GM23248 (cell line): Measurements from ENCODE around the gene EOMES. TPM values are rescaled to one million over a fixed set of nuclear protein-coding genes. Genes with fewer than 3 reads are reported as not detected.
A peak's percentile ranks its signal among the peaks of the same experiment; 100 is the strongest.

ENCODE experiments used
- DNase-seq: peaks from one replicate; pipeline ENCODE4 v3.0.0-alpha.2; 2015
- H2AFZ ChIP-seq: fragments of 200-600 bp; sonication (generic); 2 replicates; pipeline ENCODE4 v1.6.1; 2016; ENCODE audit warnings: antibody characterized with exemption
- H3F3A ChIP-seq: fragments of 200-600 bp; sonication (generic); 2 replicates; pipeline ENCODE4 v1.6.1; 2016; ENCODE audit warnings: mild to moderate bottlenecking, antibody characterized with exemption, mixed run types; ENCODE audit not compliant: insufficient read depth
- H3K27ac ChIP-seq: fragments of 200-600 bp; sonication (generic); 2 replicates; pipeline ENCODE4 v1.5.1; 2016; ENCODE audit warnings: mild to moderate bottlenecking
- H3K27me3 ChIP-seq: fragments of 200-600 bp; sonication (generic); replicated peaks from 2 replicates; pipeline ENCODE4 v1.6.1; 2016; ENCODE audit warnings: mild to moderate bottlenecking; ENCODE audit not compliant: insufficient read depth
- H3K36me3 ChIP-seq: fragments of 200-600 bp; sonication (generic); 2 replicates; pipeline ENCODE4 v1.6.1; 2016; ENCODE audit warnings: low read depth, mild to moderate bottlenecking
- H3K4me1 ChIP-seq: fragments of 200-600 bp; sonication (generic); 2 replicates; pipeline ENCODE4 v1.6.1; 2016; ENCODE audit warnings: mild to moderate bottlenecking; ENCODE audit not compliant: insufficient read depth
- H3K4me2 ChIP-seq: fragments of 200-600 bp; sonication (generic); one replicate; pipeline ENCODE4 v1.6.1; 2016; ENCODE audit warnings: mild to moderate bottlenecking; ENCODE audit not compliant: unreplicated experiment
- H3K4me3 ChIP-seq: fragments of 200-600 bp; sonication (generic); 2 replicates; pipeline ENCODE4 v1.5.1; 2016; ENCODE audit warnings: mild to moderate bottlenecking
- H3K79me2 ChIP-seq: fragments of 200-600 bp; sonication (generic); 2 replicates; pipeline ENCODE4 v1.6.1; 2016; ENCODE audit warnings: mild to moderate bottlenecking; ENCODE audit not compliant: insufficient read depth
- H3K9ac ChIP-seq: fragments of 200-600 bp; sonication (generic); 2 replicates; pipeline ENCODE4 v1.6.1; 2016; ENCODE audit warnings: mild to moderate bottlenecking
- H3K9me2 ChIP-seq: fragments of 200-600 bp; sonication (generic); 2 replicates; pipeline ENCODE4 v1.6.1; 2016; ENCODE audit warnings: mixed run types, mild to moderate bottlenecking, moderate library complexity; ENCODE audit not compliant: insufficient read depth
- H3K9me3 ChIP-seq: fragments of 200-600 bp; sonication (generic); one replicate; pipeline ENCODE4 v1.6.1; 2017; ENCODE audit warnings: low read depth
- H4K20me1 ChIP-seq: fragments of 200-600 bp; sonication (generic); 2 replicates; pipeline ENCODE4 v1.6.0; 2016; ENCODE audit not compliant: insufficient read depth
- EZH2 ChIP-seq: fragments of 200-600 bp; sonication (generic); IDR thresholded peaks from 2 replicates; pipeline ENCODE4 v1.6.1; 2018; ENCODE audit warnings: antibody characterized with exemption, mild to moderate bottlenecking; ENCODE audit not compliant: insufficient read depth, poor library complexity, severe bottlenecking
- EZH2phosphoT487 ChIP-seq: fragments of 200-600 bp; sonication (generic); IDR thresholded peaks from 2 replicates; pipeline ENCODE4 v1.6.1; 2018; ENCODE audit warnings: antibody characterized with exemption, moderate library complexity, mild to moderate bottlenecking, low read depth; ENCODE audit not compliant: insufficient read depth
- WGBS, 2 experiments: methylation state at CpG; one replicate each; pipeline ENCODE4 v1.1.6; 2015 to 2017; ENCODE audit warnings: low lambda C conversion rate in 2 of 2, low coverage in 1 of 2; ENCODE audit errors: missing lambda C conversion rate in 2 of 2; 5-methylcytosine and 5-hydroxymethylcytosine counted together
- in situ Hi-C: fragments of 300-500 bp; cut with MboI; formaldehyde crosslinking; loops from 2 replicates; pipeline ENCODE4 v1.15.0; 2020
- polyA plus RNA-seq: library from polyadenylated mRNA; unstranded; fragments of >200 nt; fragmentation: Nextera tagmentation; extraction: Ambion mirVana; gene quantifications from 2 replicates; pipeline ENCODE4 v1.2.1, GENCODE V29; 2016
- total RNA-seq: library from RNA; depleted of rRNA; stranded (reverse); fragments of >200 nt; shearing (Covaris generic); gene quantifications from 2 replicates; pipeline ENCODE4 v1.2.3, GENCODE V29; 2014

Gene EOMES
- total and polyA plus RNA-seq, 2 experiments from 2014 or later: 0.11 TPM; not detected in 1

DNA sequence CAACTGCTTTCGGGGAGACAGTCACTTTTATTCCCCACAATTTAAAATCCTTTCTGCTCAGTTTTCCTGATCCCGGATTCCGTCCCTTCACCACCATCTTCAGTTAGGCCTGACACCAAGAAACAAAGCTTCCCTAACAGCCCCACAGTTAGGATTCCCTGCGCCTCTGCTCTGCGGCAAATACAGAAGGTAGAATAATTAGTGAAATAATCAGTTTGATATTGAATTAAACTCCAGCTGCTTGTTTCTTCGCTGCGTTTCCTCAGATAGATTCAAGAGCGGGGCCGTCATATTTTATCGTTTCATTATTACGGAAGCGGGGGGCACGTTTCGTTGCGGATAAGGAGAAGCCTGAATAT, 1.3 kb upstream of the EOMES start:
- TF ChIP-seq EZH2phosphoT487: no peak
- peak; percentile 96 for TF ChIP-seq EZH2
- Histone ChIP-seq H4K20me1 (no peaks in the 10 kb centered on the region), H3K9me2 (no peaks in the 10 kb centered on the region), H3F3A (peaks cover 7% of the 10 kb centered on the region; the same call in 1 of the 2 replicates), H3K4me1 (0 out of 2 replicates have a peak, but pooled peaks cover 4% of the 10 kb centered on the region), H3K4me2 (peak overlapping the region; percentile 42), H3K27me3 (peaks cover 90% of the 10 kb centered on the region), H3K9ac (no peak overlapping the region), H3K4me3 (peak overlapping the region; percentile 53), H3K79me2 (no peaks in the 10 kb centered on the region), H3K36me3 (no peaks in the 10 kb centered on the region), H3K9me3 (no peaks in the 10 kb centered on the region), H2AFZ (peak overlapping the region; percentile 53), H3K27ac (no peak overlapping the region)
- in situ Hi-C loops: loop anchor here (25.0 kb wide), 1 partner anchor 564 kb away; no protein-coding TSS in a partner anchor
- no peak for DNase-seq
- 7 to 8% methylated on average over 15 of the region's 15 CpGs for WGBS, 2 experiments

DNA sequence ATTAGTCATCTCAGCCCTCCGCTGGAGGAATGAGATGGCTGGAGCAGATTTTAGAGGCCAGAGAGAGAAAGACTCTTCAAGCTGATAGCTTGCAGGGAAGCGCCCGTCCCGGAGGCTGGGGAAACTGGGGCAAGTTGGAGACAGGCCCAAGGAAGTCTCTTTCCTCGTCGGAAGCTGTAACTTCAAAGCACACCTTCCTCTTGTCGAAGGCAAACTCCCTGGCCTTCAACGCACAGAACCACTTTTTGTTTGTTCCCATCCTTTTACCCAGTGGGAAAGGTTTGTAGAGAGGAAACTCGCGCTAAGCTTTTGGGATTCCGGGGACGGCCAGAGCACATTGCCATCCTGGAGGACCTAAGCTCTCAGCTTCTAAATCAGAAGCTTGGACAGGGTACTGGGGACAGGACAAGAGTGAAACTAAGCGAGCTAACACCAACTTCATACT, 900 bp upstream of the EOMES start:
- Histone ChIP-seq H3K4me3 (peak overlapping the region; percentile 53), H2AFZ (peak overlapping the region; percentile 53; the same call in 1 of the 2 replicates), H3K9ac (no peak overlapping the region), H4K20me1 (no peaks in the 10 kb centered on the region), H3K4me2 (peak overlapping the region; percentile 42), H3K4me1 (0 out of 2 replicates have a peak, but pooled peaks cover 4% of the 10 kb centered on the region), H3K9me3 (no peaks in the 10 kb centered on the region), H3K9me2 (no peaks in the 10 kb centered on the region), H3K27me3 (peaks cover 88% of the 10 kb centered on the region), H3K79me2 (no peaks in the 10 kb centered on the region), H3K27ac (no peak overlapping the region), H3F3A (peaks cover 9% of the 10 kb centered on the region; the same call in 1 of the 2 replicates), H3K36me3 (no peaks in the 10 kb centered on the region)
- TF ChIP-seq EZH2phosphoT487: no peak
- peak; percentile 25 for TF ChIP-seq EZH2
- DNase-seq: peak; percentile 25
- in situ Hi-C loops: loop anchor here (25.0 kb wide), 1 partner anchor 564 kb away; no protein-coding TSS in a partner anchor
- 2 to 4% methylated on average over 13 of the region's 13 CpGs for WGBS, 2 experiments

DNA sequence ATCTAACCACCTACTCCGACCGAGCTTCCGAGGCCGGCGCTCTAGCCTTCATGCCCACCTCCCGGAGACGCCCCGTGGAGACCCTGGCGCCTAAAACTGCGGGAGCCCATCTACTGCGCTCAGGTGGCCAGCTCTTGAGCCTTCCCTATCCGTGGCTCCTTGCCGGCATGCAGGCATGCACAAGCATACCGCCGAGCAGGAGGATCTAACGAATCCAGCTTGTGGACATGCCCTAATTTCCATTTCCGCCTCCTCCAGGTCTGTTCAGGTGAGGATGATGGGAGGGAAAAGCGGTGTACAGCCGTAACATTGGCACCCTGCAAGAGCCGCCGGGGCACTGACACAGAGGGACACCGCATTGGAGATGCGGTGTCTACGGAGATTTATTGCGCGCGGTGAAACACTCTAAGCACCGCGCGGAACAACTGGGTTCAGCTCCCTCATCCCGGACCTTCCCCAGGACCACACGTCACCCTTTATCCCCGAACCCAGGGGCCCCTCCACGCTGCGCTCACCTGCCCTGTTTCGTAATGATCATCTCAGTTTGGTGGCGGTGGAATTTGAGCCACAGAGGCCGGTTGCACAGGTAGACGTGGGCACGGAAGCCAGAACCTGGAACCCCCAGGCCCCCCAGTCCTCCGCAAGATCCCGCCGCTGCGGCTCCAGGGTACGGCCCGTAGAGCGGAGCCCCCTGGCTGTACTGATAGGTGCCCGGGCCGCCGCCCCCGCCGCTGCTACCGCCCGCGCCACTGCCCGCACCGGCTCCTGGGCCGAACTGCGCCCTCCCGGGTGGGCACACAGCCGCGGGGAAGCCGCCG, 1.0 kb downstream of the EOMES start:
- Histone ChIP-seq H3K27me3 (peaks cover 75% of the 10 kb centered on the region), H3K9me3 (no peaks in the 10 kb centered on the region), H3K27ac (no peak overlapping the region), H3K79me2 (no peaks in the 10 kb centered on the region), H3K9me2 (no peaks in the 10 kb centered on the region), H3K4me2 (peak overlapping the region; percentile 84), H2AFZ (peak overlapping the region; percentile 74; the same call in 1 of the 2 replicates), H3K4me3 (peak overlapping the region; percentile 64), H3F3A (peaks cover 9% of the 10 kb centered on the region; the same call in 1 of the 2 replicates), H3K4me1 (0 out of 2 replicates have a peak, but pooled peaks cover 4% of the 10 kb centered on the region), H3K36me3 (no peaks in the 10 kb centered on the region), H4K20me1 (no peaks in the 10 kb centered on the region), H3K9ac (no peak overlapping the region)
- in situ Hi-C loops: loop anchor here (25.0 kb wide), 1 partner anchor 566 kb away; no protein-coding TSS in a partner anchor
- peak; percentile 24 for DNase-seq
- WGBS, 2 experiments: 4% methylated on average over 43 to 48 of the region's 64 CpGs
- TF ChIP-seq EZH2phosphoT487 (0 out of 2 replicates have a peak, but pooled peaks have one; percentile 66), EZH2 (no peak)

DNA sequence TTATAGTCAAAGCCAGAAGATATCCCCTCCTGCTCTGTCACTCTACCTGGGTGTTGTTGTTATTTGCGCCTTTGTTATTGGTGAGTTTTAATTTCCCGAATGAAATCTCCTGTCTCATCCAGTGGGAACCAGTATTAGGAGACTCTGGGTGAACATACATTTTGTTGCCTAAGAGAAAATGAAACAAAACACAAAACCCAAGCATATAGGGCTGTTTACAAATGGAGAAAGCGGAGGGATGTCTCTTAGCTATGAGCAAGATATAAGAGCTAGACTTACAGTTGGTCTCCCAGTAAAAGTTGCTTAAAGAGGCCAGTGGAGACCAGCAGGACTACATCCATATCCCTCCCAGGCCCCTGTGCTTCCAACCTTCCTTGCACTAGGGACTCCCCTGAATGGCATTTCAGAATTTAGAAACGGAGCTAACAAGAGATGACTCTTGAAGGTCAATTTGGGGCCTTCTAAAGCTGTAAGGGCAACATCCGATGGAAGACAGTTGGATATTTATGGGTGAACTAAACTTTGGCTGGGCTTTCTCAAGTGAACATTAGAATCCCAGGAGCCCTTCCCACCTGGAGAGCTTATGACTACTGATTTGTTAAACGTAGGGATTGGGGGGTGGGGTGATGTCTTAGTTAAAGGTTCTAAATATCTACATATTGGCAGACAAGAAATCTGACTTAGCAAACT, 2.7 kb downstream of the EOMES start:
- in situ Hi-C loops: loop anchor here (25.0 kb wide), 1 partner anchor 568 kb away; no protein-coding TSS in a partner anchor
- no peak overlapping the region for H3K27ac ChIP-seq
- no peak overlapping the region for H3K4me2 ChIP-seq
- TF ChIP-seq EZH2phosphoT487: no peak
- TF ChIP-seq EZH2: no peak
- no peaks in the 10 kb centered on the region for H3K36me3 ChIP-seq
- H3K4me3 ChIP-seq: no peak overlapping the region
- no peak overlapping the region for H2AFZ ChIP-seq
- H3K9ac ChIP-seq: no peak overlapping the region
- no peaks in the 10 kb centered on the region for H3K9me2 ChIP-seq
- 86 to 91% methylated on average over 6 of the region's 6 CpGs for WGBS, 2 experiments
- H3K4me1 ChIP-seq: 0 out of 2 replicates have a peak, but pooled peaks cover 4% of the 10 kb centered on the region
- H4K20me1 ChIP-seq: no peaks in the 10 kb centered on the region
- H3F3A ChIP-seq: peaks cover 9% of the 10 kb centered on the region; the same call in 1 of the 2 replicates
- H3K9me3 ChIP-seq: no peaks in the 10 kb centered on the region
- no peaks in the 10 kb centered on the region for H3K79me2 ChIP-seq
- DNase-seq: no peak
- peaks cover 72% of the 10 kb centered on the region for H3K27me3 ChIP-seq
